Panc1 (cell line): ENCODE data around the gene MRPS18A. TPM values are rescaled to one million over a fixed set of nuclear protein-coding genes. Genes with fewer than 3 reads are reported as not detected.

ENCODE experiments used
- ATAC-seq: fragments of 200-7000 bp; cut with Tn5 transposase; 2 replicates; pipeline ENCODE4 v1.9.1; 2020; ENCODE audit warnings: mild to moderate bottlenecking, moderate library complexity
- BruUV-seq: library from RNA; stranded (reverse); fragments of 400-500 nt; replicated peaks from 2 replicates; lab custom pipeline; 2021; lab: Mats Ljungman, UMichigan
- CTCF ChIA-PET: fragments of 300-600 bp; sonication (Branson Sonifier 250); formaldehyde crosslinking; loops from one replicate; lab custom pipeline; 2022; ENCODE audit warnings: antibody characterized with exemption; lab: Charles Lee
- POLR2A ChIA-PET: fragments of 300-600 bp; sonication (Branson Sonifier 250); formaldehyde crosslinking; loops from one replicate; lab custom pipeline; 2022; ENCODE audit warnings: antibody characterized with exemption; lab: Charles Lee
- DNase-seq: peaks from one replicate; pipeline ENCODE4 v3.0.0-alpha.2; 2010; ENCODE audit warnings: low read depth, low spot score
- H3K27ac ChIP-seq: 2 replicates; pipeline ENCODE4 v1.5.1; 2011; ENCODE audit warnings: mild to moderate bottlenecking, low read length, inconsistent platforms
- H3K27me3 ChIP-seq: fragments of 200-500 bp; sonication (Bioruptor generic); 2 replicates; pipeline ENCODE4 v1.6.0; 2014; ENCODE audit warnings: low read length, inconsistent platforms; ENCODE audit not compliant: control insufficient read depth, insufficient read depth
- H3K36me3 ChIP-seq: fragments of 200-500 bp; sonication (Bioruptor generic); 2 replicates; pipeline ENCODE4 v1.5.1; 2014; ENCODE audit warnings: inconsistent platforms, mild to moderate bottlenecking, low read length, moderate library complexity; ENCODE audit not compliant: control insufficient read depth, insufficient read depth
- H3K4me1 ChIP-seq: 2 replicates; pipeline ENCODE4 v1.5.1; 2011; ENCODE audit warnings: inconsistent platforms, mild to moderate bottlenecking, low read length, moderate library complexity; ENCODE audit not compliant: control insufficient read depth, insufficient read depth
- H3K4me3 ChIP-seq, 2 experiments: 2 replicates each; pipeline ENCODE4 v1.5.1; 2011 to 2012; ENCODE audit warnings: low read depth in 2 of 2, low read length in 2 of 2, mild to moderate bottlenecking in 2 of 2, inconsistent platforms in 1 of 2, moderate library complexity in 1 of 2
- H3K9me3 ChIP-seq: fragments of 200-500 bp; sonication (Bioruptor generic); 2 replicates; pipeline ENCODE4 v1.5.1; 2014; ENCODE audit warnings: low read depth, mild to moderate bottlenecking, inconsistent platforms, low read length, moderate library complexity; ENCODE audit not compliant: control insufficient read depth, insufficient read depth
- CTCF ChIP-seq: fragments of 450-650 bp; IDR thresholded peaks from 2 replicates; pipeline ENCODE4 v1.5.1; 2017; ENCODE audit warnings: mild to moderate bottlenecking
- POLR2AphosphoS5 ChIP-seq: IDR thresholded peaks from 2 replicates; pipeline ENCODE4 v1.6.1; 2012; ENCODE audit warnings: mild to moderate bottlenecking, low read depth, low read length, moderate library complexity
- REST ChIP-seq, 2 experiments: IDR thresholded peaks; 2 replicates each; pipeline ENCODE4 v1.6.1; 2011 to 2012; ENCODE audit warnings: low read depth in 2 of 2, control low read depth in 1 of 2, low read length in 1 of 2, mild to moderate bottlenecking in 1 of 2, moderate library complexity in 1 of 2; ENCODE audit not compliant: insufficient read depth in 1 of 2
- SIN3A ChIP-seq: IDR thresholded peaks from 2 replicates; pipeline ENCODE4 v1.6.1; 2012; ENCODE audit warnings: low read depth, mild to moderate bottlenecking, low read length, moderate library complexity, borderline replicate concordance; ENCODE audit not compliant: insufficient read depth
- TCF7L2 ChIP-seq: IDR thresholded peaks from 2 replicates; pipeline ENCODE4 v1.6.1; 2011; ENCODE audit warnings: mild to moderate bottlenecking, low read depth, low read length, inconsistent platforms
- in situ Hi-C: cut with HindIII; loops from 2 replicates; pipeline ENCODE4 v1.10.0; 2016; ENCODE audit warnings: low sequenced_read_pairs, low pct_unique_long_range_greater_than_20kb
- intact Hi-C: fragments of 100-400 bp; cut with micrococcal nuclease; formaldehyde crosslinking; loops from one replicate; pipeline ENCODE4 v1.10.0; 2022; ENCODE audit not compliant: unreplicated experiment
- total RNA-seq: library from RNA; stranded (reverse); gene quantifications from one replicate; pipeline ENCODE4 v1.2.1, GENCODE V29; 2021; ENCODE audit not compliant: unreplicated experiment

MRPS18A gene
- total RNA-seq, 1 experiment from 2014 or later: 45.8 TPM

GRCh38 chr6:43725643-43726580, 38.3 kb upstream of the MRPS18A start:
- DNase-seq (no peak), ATAC-seq (no peak)
- H3K4me3 ChIP-seq: no peak overlapping the region
- in situ Hi-C loops: no loop called here
- intact Hi-C loops: loop anchor here (2.0 kb wide), 1 partner anchor 353 kb away; no protein-coding TSS in a partner anchor
- H3K27me3 ChIP-seq: no peaks in the 10 kb centered on the region
- H3K9me3 ChIP-seq: peaks cover 6% of the 10 kb centered on the region
- ChIA-PET POLR2A (no interaction called here), CTCF (no interaction called here)
- TF ChIP-seq REST (IDR thresholded peaks at IDR 0.05; ENCODE audit: insufficient read depth in 1 of 2, low read depth in 2 of 2, low read length in 1 of 2) (no peak), TCF7L2 (no peak), SIN3A (no peak), POLR2AphosphoS5 (no peak), CTCF (no peak)
- no peaks in the 10 kb centered on the region for H3K36me3 ChIP-seq
- no TSS peak for BruUV-seq
- H3K27ac ChIP-seq: no peak overlapping the region
- H3K4me1 ChIP-seq: no peaks in the 10 kb centered on the region

- no peak for DNase-seq
- POLR2A ChIA-PET: no interaction called here
- in situ Hi-C loops (no loop called here), intact Hi-C loops (loop anchor here (2.0 kb wide), 1 partner anchor 354 kb away; no protein-coding TSS in a partner anchor)
- Histone ChIP-seq H3K4me3 (no peak overlapping the region), H3K27ac (no peak overlapping the region), H3K27me3 (no peaks in the 10 kb centered on the region), H3K36me3 (no peaks in the 10 kb centered on the region), H3K9me3 (no peaks in the 10 kb centered on the region), H3K4me1 (no peaks in the 10 kb centered on the region)
- no peak for ATAC-seq
- CTCF ChIA-PET: interaction anchor here (0.8 kb wide), 1 partner anchor 11 kb away, joined by 3 read pairs; no protein-coding TSS in a partner anchor
- TF ChIP-seq POLR2AphosphoS5 (no peak), TCF7L2 (no peak), SIN3A (no peak), REST (IDR thresholded peaks at IDR 0.05; ENCODE audit: insufficient read depth in 1 of 2, low read depth in 2 of 2, low read length in 1 of 2) (no peak), CTCF (no peak)
- no TSS peak for BruUV-seq
Measured at GRCh38 chr6:43724914-43725642, 37.5 kb upstream of the MRPS18A start.
